GM12878 (cell line): ENCODE results near the gene LEKR1. TPM values are rescaled to one million over a fixed set of nuclear protein-coding genes. Genes with fewer than 3 reads are reported as not detected.

ENCODE experiments used
- ATAC-seq: fragments of 200-7000 bp; cut with Tn5 transposase; 3 replicates; pipeline ENCODE4 v1.9.1; 2020; ENCODE audit warnings: mild to moderate bottlenecking, moderate library complexity
- BruUV-seq: library from RNA; stranded (reverse); fragments of 400-500 nt; replicated peaks from 2 replicates; lab custom pipeline; 2021; lab: Mats Ljungman, UMichigan
- CTCF ChIA-PET: fragments of 300-600 bp; sonication (Branson Sonifier 250); formaldehyde crosslinking; extraction: SDS; loops from one replicate; lab custom pipeline; 2021; ENCODE audit warnings: inconsistent platforms; lab: Yijun Ruan, JAX
- POLR2A ChIA-PET: fragments of 350-600 bp; formaldehyde crosslinking; extraction: SDS; loops from one replicate; lab custom pipeline; 2021; ENCODE audit warnings: inconsistent platforms; lab: Charles Lee
- RAD21 ChIA-PET: fragments of 300-600 bp; sonication (Branson Sonifier 250); formaldehyde crosslinking; loops from one replicate; lab custom pipeline; 2023; ENCODE audit warnings: antibody characterized with exemption; ENCODE audit not compliant: unreplicated experiment; lab: Charles Lee
- SMC1A ChIA-PET: fragments of 300-600 bp; sonication (Branson Sonifier 250); formaldehyde crosslinking; loops from one replicate; lab custom pipeline; 2023; ENCODE audit not compliant: unreplicated experiment, uncharacterized antibody; lab: Charles Lee
- DNase-seq: peaks from one replicate; pipeline ENCODE4 v3.0.0-alpha.2; 2011; ENCODE audit warnings: low read depth, low spot score
- FAIRE-seq: peaks from 3 replicates; lab custom pipeline; 2011; peaks lifted over from hg19 to GRCh38; lab: Jason Lieb, UNC
- H2AFZ ChIP-seq: 2 replicates; pipeline ENCODE4 v1.6.0; 2011; ENCODE audit warnings: low read depth, low read length, control low read depth; ENCODE audit not compliant: control insufficient read depth
- H3K27ac ChIP-seq: 2 replicates; pipeline ENCODE4 v1.5.1; 2011; ENCODE audit warnings: control low read depth; ENCODE audit not compliant: control insufficient read depth, insufficient read depth
- H3K27me3 ChIP-seq, 2 experiments: replicated peaks in 1 of 2; 2 replicates each; pipeline versions ENCODE4 v1.6.0 to v1.6.1; 2011; ENCODE audit warnings: low read length in 1 of 2; ENCODE audit not compliant: control insufficient read depth in 2 of 2, insufficient read depth in 2 of 2
- H3K36me3 ChIP-seq, 2 experiments: 2 replicates each; pipeline ENCODE4 v1.5.1; 2011; ENCODE audit warnings: low read length in 1 of 2; ENCODE audit not compliant: control insufficient read depth in 2 of 2, insufficient read depth in 2 of 2
- H3K4me1 ChIP-seq: 2 replicates; pipeline ENCODE4 v1.6.1; 2011; ENCODE audit warnings: mild to moderate bottlenecking, low read length, moderate library complexity, mixed read lengths; ENCODE audit not compliant: control insufficient read depth, insufficient read depth
- H3K4me2 ChIP-seq: 2 replicates; pipeline ENCODE4 v1.6.0; 2011; ENCODE audit warnings: control low read depth; ENCODE audit not compliant: control insufficient read depth, insufficient read depth
- H3K4me3 ChIP-seq: fragments of 200-600 bp; sonication (generic); 2 replicates; pipeline ENCODE4 v1.5.1; 2016
- H3K79me2 ChIP-seq: 2 replicates; pipeline ENCODE4 v1.6.0; 2011; ENCODE audit warnings: low read length; ENCODE audit not compliant: control insufficient read depth, insufficient read depth
- H3K9ac ChIP-seq: 2 replicates; pipeline ENCODE4 v1.8.0; 2011; ENCODE audit warnings: low read length, control low read depth, mixed read lengths; ENCODE audit not compliant: control insufficient read depth, insufficient read depth
- H3K9me3 ChIP-seq: replicated peaks from 3 replicates; pipeline ENCODE4 v1.5.1; 2011; ENCODE audit warnings: mild to moderate bottlenecking, low read length; ENCODE audit not compliant: control insufficient read depth, insufficient read depth
- H4K20me1 ChIP-seq: 2 replicates; pipeline ENCODE4 v1.6.0; 2011; ENCODE audit not compliant: control insufficient read depth, insufficient read depth
- CHD4 ChIP-seq: fragments of 200-600 bp; sonication (generic); IDR thresholded peaks from 2 replicates; pipeline ENCODE4 v1.6.1; 2016; ENCODE audit warnings: mild to moderate bottlenecking
- JUND ChIP-seq: IDR thresholded peaks from 2 replicates; pipeline ENCODE4 v1.6.1; 2012; ENCODE audit warnings: low read depth, mild to moderate bottlenecking, low read length, improper control_type of control experiment, moderate library complexity
- KLF5 ChIP-seq: fragments of 450-650 bp; IDR thresholded peaks from 2 replicates; pipeline ENCODE4 v1.6.1; 2014; ENCODE audit warnings: mild to moderate bottlenecking; ENCODE audit not compliant: partially characterized antibody
- NFXL1 ChIP-seq: fragments of 450-650 bp; IDR thresholded peaks from 2 replicates; pipeline ENCODE4 v1.6.1; 2017; ENCODE audit warnings: antibody characterized with exemption, mild to moderate bottlenecking, borderline replicate concordance
- SMAD1 ChIP-seq: fragments of 450-650 bp; IDR thresholded peaks from 2 replicates; pipeline ENCODE4 v1.6.1; 2018; ENCODE audit warnings: mild to moderate bottlenecking, low read depth; ENCODE audit not compliant: partially characterized antibody
- SPI1 ChIP-seq: IDR thresholded peaks from 2 replicates; pipeline ENCODE4 v1.6.1; 2011; ENCODE audit warnings: low read depth, mild to moderate bottlenecking, low read length, moderate library complexity, borderline replicate concordance; ENCODE audit not compliant: insufficient read depth
- SUPT20H ChIP-seq: IDR thresholded peaks from 2 replicates; pipeline ENCODE4 v1.6.1; 2011; ENCODE audit warnings: low read depth, mild to moderate bottlenecking, low read length, moderate library complexity, borderline replicate concordance; ENCODE audit not compliant: control insufficient read depth
- TCF3 ChIP-seq: IDR thresholded peaks from 2 replicates; pipeline ENCODE4 v1.6.1; 2012; ENCODE audit warnings: low read depth, mild to moderate bottlenecking, low read length, borderline replicate concordance; ENCODE audit not compliant: insufficient read depth
- ZBTB40 ChIP-seq: fragments of 450-650 bp; IDR thresholded peaks from 2 replicates; pipeline ENCODE4 v1.6.1; 2016; ENCODE audit warnings: mild to moderate bottlenecking, moderate library complexity, borderline replicate concordance
- ZNF274 ChIP-seq: IDR thresholded peaks from one replicate; pipeline ENCODE4 v1.8.0; 2011; ENCODE audit not compliant: insufficient read length, insufficient read depth
- WGBS: methylation state at CpG from one replicate; pipeline ENCODE4 v1.1.6; 2016; ENCODE audit warnings: low lambda C conversion rate; ENCODE audit not compliant: insufficient replicate concordance, insufficient coverage; ENCODE audit errors: missing lambda C conversion rate; 5-methylcytosine and 5-hydroxymethylcytosine counted together
- in situ Hi-C: fragments of 300-500 bp; cut with MboI; formaldehyde crosslinking; loops from 9 replicates; pipeline ENCODE4 v1.14.3; 2018; ENCODE audit warnings: mixed read lengths
- intact Hi-C: fragments of 100-400 bp; cut with micrococcal nuclease; formaldehyde crosslinking; loops from one replicate; pipeline ENCODE4 v1.14.2; 2022; ENCODE audit not compliant: unreplicated experiment
- polyA plus RNA-seq, 11 experiments: library from polyadenylated mRNA; depleted of rRNA in 4 of 11; unstranded in 6 of 11; stranded (reverse) in 5 of 11; fragments of >200 nt; fragmentation: Nextera tagmentation in 4 of 11; fragmentation: Illumina TruSeq in 1 of 11; extraction: Ambion mirVana in 4 of 11; extraction: Trizol in 1 of 11; gene quantifications; 1 replicate in 1 of 11; 2 replicates in 10 of 11; pipeline versions ENCODE4 v1.2.1 to v1.2.3, GENCODE V29; 2011 to 2016; ENCODE audit warnings: inconsistent platforms in 2 of 11, missing spikeins in 2 of 11, low read depth in 1 of 11
- total RNA-seq, 4 experiments: library from RNA; depleted of rRNA in 3 of 4; stranded (reverse); fragments of >200 nt in 3 of 4; fragmentation: Illumina TruSeq in 1 of 4; extraction: Trizol in 1 of 4; gene quantifications; 2 replicates each; pipeline versions ENCODE4 v1.2.1 to v1.2.3, GENCODE V29; 2013 to 2021
- TF ChIP-seq, protein P1 (sequence below): IDR thresholded peaks from 2 replicates; pipeline ENCODE4 v1.6.1; 2011; ENCODE audit warnings: low read depth, mild to moderate bottlenecking, low read length, moderate library complexity, borderline replicate concordance; ENCODE audit errors: extremely low read depth

LEKR1 gene
- total and polyA plus RNA-seq, 10 of the 15 experiments (the other 5 are each of a cell fraction or from before 2014, with no cell fraction given) = 0.48 to 3.2 (median 1.3) TPM

DNA sequence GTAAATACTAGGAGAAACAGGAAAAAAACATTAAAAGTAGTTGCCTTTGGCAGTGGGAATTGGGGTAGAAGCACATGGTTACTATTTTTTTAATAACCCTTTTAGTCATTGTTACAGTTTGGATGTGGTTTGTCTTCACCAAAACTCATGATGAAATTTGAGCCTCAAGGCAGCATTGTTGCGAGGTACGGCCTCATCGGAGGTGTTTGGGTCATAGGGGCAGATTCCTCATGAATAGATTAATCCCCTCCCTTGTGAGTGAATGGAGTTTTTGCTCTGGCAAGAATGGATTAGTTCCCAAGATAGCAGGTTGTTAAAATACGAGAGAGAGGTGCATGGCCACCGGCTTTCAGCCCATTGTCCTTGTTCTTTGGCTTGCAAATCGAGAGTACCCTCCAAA lies 92.6 kb downstream of the LEKR1 start:
- H3K9ac ChIP-seq = no peak overlapping the region
- in situ Hi-C loops = no loop called here
- no peak for FAIRE-seq
- no peak for DNase-seq
- no peaks in the 10 kb centered on the region for H3K4me1 ChIP-seq
- H3K79me2 ChIP-seq = no peaks in the 10 kb centered on the region
- H3K4me2 ChIP-seq = no peak overlapping the region
- no peak for TF ChIP-seq ZNF274
- TF ChIP-seq SPI1 = no peak
- TF ChIP-seq SUPT20H = no peak
- TF ChIP-seq SMAD1 = no peak
- TF ChIP-seq JUND = no peak
- no peak for TF ChIP-seq KLF5
- TF ChIP-seq ZBTB40 = no peak
- TF ChIP-seq CHD4 = no peak
- TF ChIP-seq NFXL1 = no peak
- TF ChIP-seq TCF3 = no peak
- TF ChIP-seq, protein P1, sequence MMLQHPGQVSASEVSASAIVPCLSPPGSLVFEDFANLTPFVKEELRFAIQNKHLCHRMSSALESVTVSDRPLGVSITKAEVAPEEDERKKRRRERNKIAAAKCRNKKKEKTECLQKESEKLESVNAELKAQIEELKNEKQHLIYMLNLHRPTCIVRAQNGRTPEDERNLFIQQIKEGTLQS = no peak
- ChIA-PET RAD21 (interaction anchor here (0.9 kb wide), 1 partner anchor 108 kb away, joined by 3 read pairs; no protein-coding TSS in a partner anchor), POLR2A (no interaction called here), CTCF (no interaction called here), SMC1A (interaction anchor here (1.1 kb wide), 2 partner anchors 11 to 18 kb away, joined by 3 to 4 read pairs; no protein-coding TSS in a partner anchor)
- no peak overlapping the region for H3K27ac ChIP-seq
- no peaks in the 10 kb centered on the region for H3K9me3 ChIP-seq
- no TSS peak for BruUV-seq
- no peak overlapping the region for H2AFZ ChIP-seq
- ATAC-seq = no peak
- intact Hi-C loops = no loop called here
- no peaks in the 10 kb centered on the region for H3K27me3 ChIP-seq
- H3K4me3 ChIP-seq = no peak overlapping the region
- H4K20me1 ChIP-seq = no peaks in the 10 kb centered on the region
- no peaks in the 10 kb centered on the region for H3K36me3 ChIP-seq
- WGBS = 71% methylated on average over 6 of the region's 6 CpGs
